ENCODE data around the gene TIMM17A.

TIMM17A gene

GRCh38 chr1:202011994-202012393, 56.7 kb downstream of the TIMM17A start:
- Histone ChIP-seq H3K27me3 (replicated peaks) (no peaks in the 10 kb centered on the region), H3K36me3 (replicated peaks) (no peaks in the 10 kb centered on the region), H3K27ac (no peak overlapping the region), H3K4me3 (ENCODE audit: low read depth, low read length) (no peak overlapping the region)
- DNase-seq = no peak
- in situ Hi-C loops (cut with HindIII; ENCODE audit: low pct_ligation_motif_present, low sequenced_read_pairs) = loop anchor here (25.0 kb wide), 1 partner anchor 125 kb away; the partner anchor contains the start of gene ARL8A
- TF ChIP-seq CTCF (IDR thresholded peaks at IDR 0.05; ENCODE audit: low read depth, low read length, missing control alignments) = no peak

GRCh38 chr1:202012544-202013478, 57.5 kb downstream of the TIMM17A start:
- Histone ChIP-seq H3K27ac (no peak overlapping the region), H3K36me3 (replicated peaks) (no peaks in the 10 kb centered on the region), H3K4me3 (ENCODE audit: low read depth, low read length) (no peak overlapping the region), H3K27me3 (replicated peaks) (no peaks in the 10 kb centered on the region)
- DNase-seq = no peak
- no peak for TF ChIP-seq CTCF (IDR thresholded peaks at IDR 0.05; ENCODE audit: low read depth, low read length, missing control alignments)
- in situ Hi-C loops (cut with HindIII; ENCODE audit: low pct_ligation_motif_present, low sequenced_read_pairs) = loop anchor here (25.0 kb wide), 1 partner anchor 124 kb away; the partner anchor contains the start of gene ARL8A

- H3K27ac ChIP-seq = no peak overlapping the region
- no peak for DNase-seq
- no peak overlapping the region for H3K4me3 ChIP-seq (ENCODE audit: low read depth, low read length)
- TF ChIP-seq CTCF (IDR thresholded peaks at IDR 0.05; ENCODE audit: low read depth, low read length, missing control alignments) = no peak
- H3K36me3 ChIP-seq (replicated peaks) = no peaks in the 10 kb centered on the region
- in situ Hi-C loops (cut with HindIII; ENCODE audit: low pct_ligation_motif_present, low sequenced_read_pairs) = loop anchor here (25.0 kb wide), 1 partner anchor 124 kb away; the partner anchor contains the start of gene ARL8A
- no peaks in the 10 kb centered on the region for H3K27me3 ChIP-seq (replicated peaks)
These were observed 58.3 kb downstream of the TIMM17A start for GRCh38 chr1:202013603-202014002.

GRCh38 chr1:202014060-202014459, 58.8 kb downstream of the TIMM17A start:
- H3K27me3 ChIP-seq (replicated peaks) = no peaks in the 10 kb centered on the region
- in situ Hi-C loops (cut with HindIII; ENCODE audit: low pct_ligation_motif_present, low sequenced_read_pairs) = loop anchor here (25.0 kb wide), 1 partner anchor 123 kb away; the partner anchor contains the start of gene ARL8A
- no peaks in the 10 kb centered on the region for H3K36me3 ChIP-seq (replicated peaks)
- H3K4me3 ChIP-seq (ENCODE audit: low read depth, low read length) = no peak overlapping the region
- TF ChIP-seq CTCF (IDR thresholded peaks at IDR 0.05; ENCODE audit: low read depth, low read length, missing control alignments) = no peak
- DNase-seq = no peak
- H3K27ac ChIP-seq = no peak overlapping the region

- no peak for TF ChIP-seq CTCF (IDR thresholded peaks at IDR 0.05; ENCODE audit: low read depth, low read length, missing control alignments)
- DNase-seq = no peak
- H3K4me3 ChIP-seq (ENCODE audit: low read depth, low read length) = no peak overlapping the region
- H3K27me3 ChIP-seq (replicated peaks) = no peaks in the 10 kb centered on the region
- H3K27ac ChIP-seq = no peak overlapping the region
- no peaks in the 10 kb centered on the region for H3K36me3 ChIP-seq (replicated peaks)
- in situ Hi-C loops (cut with HindIII; ENCODE audit: low pct_ligation_motif_present, low sequenced_read_pairs) = loop anchor here (25.0 kb wide), 1 partner anchor 122 kb away; the partner anchor contains the start of gene ARL8A
These were observed 59.8 kb downstream of the TIMM17A start for GRCh38 chr1:202014915-202015661.

All from brain microvascular endothelial cell (primary cell).